Measurements from ENCODE around the gene TSHZ2.
"Not testable (repeated sequence)": the region's sequence is repeated elsewhere in the genome, so short reads cannot be mapped to it uniquely, and the experiment has no call there.

The TSHZ2 gene

DNA sequence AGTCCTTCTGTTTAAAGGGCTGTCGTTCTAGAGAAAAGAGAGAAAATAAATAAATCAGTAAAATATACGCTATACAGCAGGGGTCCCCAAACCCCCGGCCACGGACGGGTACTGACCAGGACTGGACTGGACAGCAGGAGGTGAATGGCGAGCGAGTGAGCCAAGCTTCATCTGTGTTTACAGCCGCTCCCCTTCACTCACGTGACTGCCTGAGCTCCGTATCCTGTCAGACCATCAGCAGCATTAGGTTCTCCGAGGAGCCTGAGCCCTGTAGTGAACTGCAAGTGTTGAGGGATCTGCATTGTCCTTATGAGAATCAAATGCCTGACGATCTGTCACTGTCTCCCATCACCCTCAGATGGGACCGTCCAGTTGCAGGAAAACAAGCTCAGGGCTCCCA lies 545.0 kb downstream of the TSHZ2 start:
- H3K79me2 ChIP-seq (ENCODE audit: insufficient read depth, low read length): no peaks in the 10 kb centered on the region
- no peak overlapping the region for H3K4me3 ChIP-seq (ENCODE audit: low read depth, low read length, poor library complexity, severe bottlenecking)
- no peaks in the 10 kb centered on the region for H3K4me1 ChIP-seq (ENCODE audit: insufficient read depth, low read length, severe bottlenecking)
- no peaks in the 10 kb centered on the region for H3K36me3 ChIP-seq (ENCODE audit: insufficient read depth, low read length)
- H3K27ac ChIP-seq (ENCODE audit: low read depth, low read length, poor library complexity, severe bottlenecking): no peak overlapping the region
- no peaks in the 10 kb centered on the region for H3F3A ChIP-seq (ENCODE audit: insufficient read depth, low read length)
- no peak overlapping the region for H3K9ac ChIP-seq (ENCODE audit: low read length)
- no peak overlapping the region for H2AFZ ChIP-seq (ENCODE audit: low read length)
- H3K9me2 ChIP-seq (ENCODE audit: low read depth, low read length): no peaks in the 10 kb centered on the region
- no peak overlapping the region for H3K4me2 ChIP-seq (ENCODE audit: low read length)
- TF ChIP-seq, protein P1, sequence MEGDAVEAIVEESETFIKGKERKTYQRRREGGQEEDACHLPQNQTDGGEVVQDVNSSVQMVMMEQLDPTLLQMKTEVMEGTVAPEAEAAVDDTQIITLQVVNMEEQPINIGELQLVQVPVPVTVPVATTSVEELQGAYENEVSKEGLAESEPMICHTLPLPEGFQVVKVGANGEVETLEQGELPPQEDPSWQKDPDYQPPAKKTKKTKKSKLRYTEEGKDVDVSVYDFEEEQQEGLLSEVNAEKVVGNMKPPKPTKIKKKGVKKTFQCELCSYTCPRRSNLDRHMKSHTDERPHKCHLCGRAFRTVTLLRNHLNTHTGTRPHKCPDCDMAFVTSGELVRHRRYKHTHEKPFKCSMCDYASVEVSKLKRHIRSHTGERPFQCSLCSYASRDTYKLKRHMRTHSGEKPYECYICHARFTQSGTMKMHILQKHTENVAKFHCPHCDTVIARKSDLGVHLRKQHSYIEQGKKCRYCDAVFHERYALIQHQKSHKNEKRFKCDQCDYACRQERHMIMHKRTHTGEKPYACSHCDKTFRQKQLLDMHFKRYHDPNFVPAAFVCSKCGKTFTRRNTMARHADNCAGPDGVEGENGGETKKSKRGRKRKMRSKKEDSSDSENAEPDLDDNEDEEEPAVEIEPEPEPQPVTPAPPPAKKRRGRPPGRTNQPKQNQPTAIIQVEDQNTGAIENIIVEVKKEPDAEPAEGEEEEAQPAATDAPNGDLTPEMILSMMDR (IDR thresholded peaks at IDR 0.05; ENCODE audit: low read length): no peak
- no peak for TF ChIP-seq EZH2 (IDR thresholded peaks at IDR 0.05; ENCODE audit: borderline replicate concordance, low read length)
- no peaks in the 10 kb centered on the region for H3K27me3 ChIP-seq (ENCODE audit: insufficient read depth, low read length)
- no peaks in the 10 kb centered on the region for H3K9me3 ChIP-seq (ENCODE audit: low read length)
- no peaks in the 10 kb centered on the region for H4K20me1 ChIP-seq (ENCODE audit: insufficient read depth, low read length)

- H3K36me3 ChIP-seq (ENCODE audit: insufficient read depth, low read length); H3K9me2 ChIP-seq (ENCODE audit: low read depth, low read length); H3K4me2 ChIP-seq (ENCODE audit: low read length); H3K9ac ChIP-seq (ENCODE audit: low read length); H2AFZ ChIP-seq (ENCODE audit: low read length); H3K27ac ChIP-seq (ENCODE audit: low read depth, low read length, poor library complexity, severe bottlenecking); H3K9me3 ChIP-seq (ENCODE audit: low read length); H3K27me3 ChIP-seq (ENCODE audit: insufficient read depth, low read length); H3K79me2 ChIP-seq (ENCODE audit: insufficient read depth, low read length); H3K4me3 ChIP-seq (ENCODE audit: low read depth, low read length, poor library complexity, severe bottlenecking); H3F3A ChIP-seq (ENCODE audit: insufficient read depth, low read length); H3K4me1 ChIP-seq (ENCODE audit: insufficient read depth, low read length, severe bottlenecking); H4K20me1 ChIP-seq (ENCODE audit: insufficient read depth, low read length): not testable (repeated sequence)
These were observed 549.3 kb downstream of the TSHZ2 start for GRCh38 chr20:53521421-53521820.

DNA sequence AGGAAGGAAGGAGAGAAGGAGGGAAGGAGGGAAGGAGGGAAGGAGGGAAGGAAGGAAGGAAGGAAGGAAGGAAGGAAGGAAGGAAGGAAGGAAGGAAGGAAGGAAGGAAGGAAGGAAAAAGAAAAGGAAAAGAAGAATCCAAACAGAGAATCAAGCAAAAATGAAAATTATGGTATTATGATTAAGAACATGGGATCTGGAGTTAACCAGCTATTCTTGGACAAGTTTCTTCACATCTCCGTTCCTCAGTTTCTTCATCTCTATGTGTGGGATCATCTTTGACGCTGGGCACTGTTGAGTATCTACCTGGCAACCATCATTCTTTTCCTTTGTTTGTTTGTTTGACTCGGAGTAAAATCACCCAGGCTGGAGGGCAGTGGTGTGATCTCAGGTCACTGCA lies 549.9 kb downstream of the TSHZ2 start:
- Histone ChIP-seq H3K9me3 (ENCODE audit: low read length) (no peaks in the 10 kb centered on the region), H3K36me3 (ENCODE audit: insufficient read depth, low read length) (no peaks in the 10 kb centered on the region), H2AFZ (ENCODE audit: low read length) (no peak overlapping the region), H3K4me1 (ENCODE audit: insufficient read depth, low read length, severe bottlenecking) (no peaks in the 10 kb centered on the region), H3K27ac (ENCODE audit: low read depth, low read length, poor library complexity, severe bottlenecking) (no peak overlapping the region), H3K79me2 (ENCODE audit: insufficient read depth, low read length) (no peaks in the 10 kb centered on the region), H3K4me3 (ENCODE audit: low read depth, low read length, poor library complexity, severe bottlenecking) (no peak overlapping the region), H3K9ac (ENCODE audit: low read length) (no peak overlapping the region), H3K27me3 (ENCODE audit: insufficient read depth, low read length) (no peaks in the 10 kb centered on the region), H3K4me2 (ENCODE audit: low read length) (no peak overlapping the region), H3F3A (ENCODE audit: insufficient read depth, low read length) (no peaks in the 10 kb centered on the region), H3K9me2 (ENCODE audit: low read depth, low read length) (no peaks in the 10 kb centered on the region), H4K20me1 (ENCODE audit: insufficient read depth, low read length) (no peaks in the 10 kb centered on the region)
- no peak for TF ChIP-seq EZH2 (IDR thresholded peaks at IDR 0.05; ENCODE audit: borderline replicate concordance, low read length)
- TF ChIP-seq, protein P1 (IDR thresholded peaks at IDR 0.05; ENCODE audit: low read length): no peak

DNA sequence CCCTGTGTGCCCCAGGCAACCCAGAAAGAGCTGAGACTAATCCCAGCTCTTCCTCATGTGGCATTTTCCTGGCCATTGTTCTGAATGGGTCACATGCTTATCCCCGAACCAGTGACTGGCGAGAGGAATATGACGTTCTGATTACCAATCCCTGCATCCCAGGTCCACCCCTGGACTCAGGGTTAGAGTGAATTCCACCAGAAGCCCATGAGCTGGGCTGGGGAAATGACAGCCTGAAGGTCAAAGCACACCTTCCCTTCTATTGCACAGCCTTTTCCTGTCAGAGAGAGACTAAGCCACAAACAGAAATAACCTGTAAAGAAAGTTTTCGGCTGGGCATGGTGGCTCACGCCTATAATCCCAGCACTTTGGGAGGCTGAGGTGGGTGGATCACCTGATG lies 550.5 kb downstream of the TSHZ2 start:
- Histone ChIP-seq H3F3A (ENCODE audit: insufficient read depth, low read length) (no peaks in the 10 kb centered on the region), H4K20me1 (ENCODE audit: insufficient read depth, low read length) (no peaks in the 10 kb centered on the region), H3K9ac (ENCODE audit: low read length) (no peak overlapping the region), H3K9me2 (ENCODE audit: low read depth, low read length) (no peaks in the 10 kb centered on the region), H3K27ac (ENCODE audit: low read depth, low read length, poor library complexity, severe bottlenecking) (no peak overlapping the region), H3K27me3 (ENCODE audit: insufficient read depth, low read length) (no peaks in the 10 kb centered on the region), H2AFZ (ENCODE audit: low read length) (no peak overlapping the region), H3K36me3 (ENCODE audit: insufficient read depth, low read length) (no peaks in the 10 kb centered on the region), H3K9me3 (ENCODE audit: low read length) (no peaks in the 10 kb centered on the region), H3K79me2 (ENCODE audit: insufficient read depth, low read length) (no peaks in the 10 kb centered on the region), H3K4me2 (ENCODE audit: low read length) (no peak overlapping the region), H3K4me1 (ENCODE audit: insufficient read depth, low read length, severe bottlenecking) (no peaks in the 10 kb centered on the region), H3K4me3 (ENCODE audit: low read depth, low read length, poor library complexity, severe bottlenecking) (no peak overlapping the region)
- TF ChIP-seq, protein P1 (IDR thresholded peaks at IDR 0.05; ENCODE audit: low read length): no peak
- TF ChIP-seq EZH2 (IDR thresholded peaks at IDR 0.05; ENCODE audit: borderline replicate concordance, low read length): no peak

GRCh38 chr20:53523615-53524014 lies 551.5 kb downstream of the TSHZ2 start:
- H3K9ac ChIP-seq (ENCODE audit: low read length); H3K4me2 ChIP-seq (ENCODE audit: low read length); H3K9me3 ChIP-seq (ENCODE audit: low read length); H3F3A ChIP-seq (ENCODE audit: insufficient read depth, low read length); H3K9me2 ChIP-seq (ENCODE audit: low read depth, low read length); H4K20me1 ChIP-seq (ENCODE audit: insufficient read depth, low read length); H3K27me3 ChIP-seq (ENCODE audit: insufficient read depth, low read length); H3K27ac ChIP-seq (ENCODE audit: low read depth, low read length, poor library complexity, severe bottlenecking); H3K79me2 ChIP-seq (ENCODE audit: insufficient read depth, low read length); H3K4me1 ChIP-seq (ENCODE audit: insufficient read depth, low read length, severe bottlenecking); H3K36me3 ChIP-seq (ENCODE audit: insufficient read depth, low read length); H2AFZ ChIP-seq (ENCODE audit: low read length); H3K4me3 ChIP-seq (ENCODE audit: low read depth, low read length, poor library complexity, severe bottlenecking): not testable (repeated sequence)

All from OCI-LY1 (cell line).